Loucy (cell line): ENCODE data around the gene TRAPPC1.

Source experiments
- EZH2phosphoT487 ChIP-seq: fragments of 200-600 bp; IDR thresholded peaks from 2 replicates; pipeline ENCODE4 v1.6.1; 2018; ENCODE audit warnings: antibody characterized with exemption, mild to moderate bottlenecking, moderate library complexity, borderline replicate concordance
- TF ChIP-seq, protein P1 (sequence below): fragments of 200-600 bp; sonication (generic); conservative IDR thresholded peaks from 2 replicates; pipeline ENCODE4 v1.5.1; 2014; ENCODE audit warnings: mild to moderate bottlenecking, antibody characterized with exemption, low read length

- TF ChIP-seq, protein P1, sequence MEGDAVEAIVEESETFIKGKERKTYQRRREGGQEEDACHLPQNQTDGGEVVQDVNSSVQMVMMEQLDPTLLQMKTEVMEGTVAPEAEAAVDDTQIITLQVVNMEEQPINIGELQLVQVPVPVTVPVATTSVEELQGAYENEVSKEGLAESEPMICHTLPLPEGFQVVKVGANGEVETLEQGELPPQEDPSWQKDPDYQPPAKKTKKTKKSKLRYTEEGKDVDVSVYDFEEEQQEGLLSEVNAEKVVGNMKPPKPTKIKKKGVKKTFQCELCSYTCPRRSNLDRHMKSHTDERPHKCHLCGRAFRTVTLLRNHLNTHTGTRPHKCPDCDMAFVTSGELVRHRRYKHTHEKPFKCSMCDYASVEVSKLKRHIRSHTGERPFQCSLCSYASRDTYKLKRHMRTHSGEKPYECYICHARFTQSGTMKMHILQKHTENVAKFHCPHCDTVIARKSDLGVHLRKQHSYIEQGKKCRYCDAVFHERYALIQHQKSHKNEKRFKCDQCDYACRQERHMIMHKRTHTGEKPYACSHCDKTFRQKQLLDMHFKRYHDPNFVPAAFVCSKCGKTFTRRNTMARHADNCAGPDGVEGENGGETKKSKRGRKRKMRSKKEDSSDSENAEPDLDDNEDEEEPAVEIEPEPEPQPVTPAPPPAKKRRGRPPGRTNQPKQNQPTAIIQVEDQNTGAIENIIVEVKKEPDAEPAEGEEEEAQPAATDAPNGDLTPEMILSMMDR: no peak
- no peak for TF ChIP-seq EZH2phosphoT487
Observed at GRCh38 chr17:7915611-7916384, 15.9 kb downstream of the TRAPPC1 start, which contains the start of gene RNF227.
